HEK293 (cell line): ENCODE measurements around the gene SCN4B.

ENCODE experiments used
- CTCF ChIA-PET: fragments of 350-600 bp; formaldehyde crosslinking; extraction: SDS; loops from one replicate; lab custom pipeline; 2021; ENCODE audit warnings: antibody characterized with exemption; lab: Yijun Ruan, JAX
- POLR2A ChIA-PET: fragments of 300-600 bp; formaldehyde crosslinking; extraction: SDS; loops from one replicate; lab custom pipeline; 2020; ENCODE audit warnings: antibody characterized with exemption, inconsistent platforms; lab: Yijun Ruan, JAX
- H3K27ac ChIP-seq: fragments of 200-500 bp; sonication (Bioruptor generic); 2 replicates; pipeline ENCODE4 v1.5.1; 2014; ENCODE audit warnings: low read depth, low read length, control low read depth, inconsistent platforms; ENCODE audit errors: extremely low read depth
- H3K36me3 ChIP-seq, 2 experiments: fragments of 200-500 bp in 1 of 2; sonication (Bioruptor generic) in 1 of 2; 1 replicate in 1 of 2; 2 replicates in 1 of 2; pipeline ENCODE4 v1.5.1; 2014 to 2017; ENCODE audit warnings: inconsistent platforms in 2 of 2, low read length in 2 of 2; ENCODE audit not compliant: control insufficient read depth in 2 of 2, insufficient read depth in 1 of 2
- H3K4me1 ChIP-seq: fragments of 200-500 bp; sonication (Bioruptor generic); 2 replicates; pipeline ENCODE4 v1.5.1; 2014; ENCODE audit warnings: mild to moderate bottlenecking, low read length, inconsistent platforms; ENCODE audit not compliant: control insufficient read depth, insufficient read depth
- H3K4me3 ChIP-seq: 2 replicates; pipeline ENCODE4 v1.5.1; 2011; ENCODE audit warnings: low read depth, mild to moderate bottlenecking, control low read depth, low read length, moderate library complexity
- H3K9me3 ChIP-seq: fragments of 200-500 bp; sonication (Bioruptor generic); 2 replicates; pipeline ENCODE4 v1.5.1; 2014; ENCODE audit warnings: low read depth, low read length, inconsistent platforms; ENCODE audit not compliant: control insufficient read depth, insufficient read depth
- KLF10 ChIP-seq: fragments of 450-650 bp; IDR thresholded peaks from 2 replicates; pipeline ENCODE4 v1.5.1; 2018; ENCODE audit warnings: missing biosample characterization, mild to moderate bottlenecking, missing genetic modification characterization
- KLF9 ChIP-seq: fragments of 450-650 bp; formaldehyde crosslinking; IDR thresholded peaks from 2 replicates; pipeline ENCODE4 v1.5.1; 2016; ENCODE audit warnings: missing biosample characterization, missing genetic modification characterization, low read depth
- SALL2 ChIP-seq: fragments of 450-650 bp; formaldehyde crosslinking; IDR thresholded peaks from 2 replicates; pipeline ENCODE4 v1.5.0; 2017; ENCODE audit warnings: missing biosample characterization, mild to moderate bottlenecking, missing genetic modification characterization, borderline replicate concordance
- ZEB2 ChIP-seq: fragments of 450-650 bp; formaldehyde crosslinking; IDR thresholded peaks from 2 replicates; pipeline ENCODE4 v1.5.1; 2016; ENCODE audit warnings: missing biosample characterization, missing genetic modification characterization
- ZNF175 ChIP-seq: fragments of 450-650 bp; formaldehyde crosslinking; IDR thresholded peaks from 2 replicates; pipeline ENCODE4 v1.5.1; 2016; ENCODE audit warnings: missing biosample characterization, missing genetic modification characterization
- ZNF341 ChIP-seq: fragments of 450-650 bp; formaldehyde crosslinking; IDR thresholded peaks from 2 replicates; pipeline ENCODE4; 2016; ENCODE audit warnings: low read depth, missing biosample characterization, missing genetic modification characterization
- ZNF37A ChIP-seq: fragments of 450-650 bp; IDR thresholded peaks from 2 replicates; pipeline ENCODE4 v1.5.1; 2018; ENCODE audit warnings: missing biosample characterization, missing genetic modification characterization
- ZNF423 ChIP-seq: fragments of 450-650 bp; formaldehyde crosslinking; IDR thresholded peaks from 2 replicates; pipeline ENCODE4 v1.5.1; 2016; ENCODE audit warnings: missing biosample characterization, missing genetic modification characterization
- ZNF544 ChIP-seq: fragments of 450-650 bp; formaldehyde crosslinking; IDR thresholded peaks from 2 replicates; pipeline ENCODE4 v1.5.0; 2017; ENCODE audit warnings: missing biosample characterization, missing genetic modification characterization
- ZNF555 ChIP-seq: fragments of 450-650 bp; formaldehyde crosslinking; conservative IDR thresholded peaks from 2 replicates; pipeline ENCODE4 v1.5.1; 2017; ENCODE audit warnings: missing biosample characterization, mild to moderate bottlenecking, missing genetic modification characterization, inconsistent platforms
- ZNF561 ChIP-seq: fragments of 450-650 bp; IDR thresholded peaks from 2 replicates; pipeline ENCODE4 v1.5.1; 2018; ENCODE audit warnings: missing biosample characterization, missing genetic modification characterization, borderline replicate concordance
- ZNF600 ChIP-seq: fragments of 450-650 bp; formaldehyde crosslinking; IDR thresholded peaks from 2 replicates; pipeline ENCODE4 v1.5.1; 2016; ENCODE audit warnings: missing biosample characterization, missing genetic modification characterization
- ZXDB ChIP-seq: fragments of 450-650 bp; formaldehyde crosslinking; IDR thresholded peaks from 2 replicates; pipeline ENCODE4 v1.5.1; 2016; ENCODE audit warnings: missing biosample characterization, missing genetic modification characterization
- TF ChIP-seq, protein P1 (sequence below): sonication (generic); formaldehyde crosslinking; IDR thresholded peaks from 2 replicates; pipeline ENCODE4 v1.8.1; 2022; ENCODE audit warnings: mild to moderate bottlenecking, moderate library complexity, missing genetic modification reagents
- TF ChIP-seq, protein P2 (sequence below): IDR thresholded peaks from 2 replicates; pipeline ENCODE4 v1.6.1; 2011; ENCODE audit warnings: mild to moderate bottlenecking, low read depth, low read length, borderline replicate concordance
- TF ChIP-seq, protein P3 (sequence below): fragments of 450-650 bp; formaldehyde crosslinking; IDR thresholded peaks from 2 replicates; pipeline ENCODE4 v1.5.1; 2016; ENCODE audit warnings: missing biosample characterization, missing genetic modification characterization
- TF ChIP-seq, protein P4 (sequence below): fragments of 450-650 bp; formaldehyde crosslinking; IDR thresholded peaks from 2 replicates; pipeline ENCODE4 v1.5.1; 2017; ENCODE audit warnings: missing biosample characterization, missing genetic modification characterization

SCN4B gene

DNA sequence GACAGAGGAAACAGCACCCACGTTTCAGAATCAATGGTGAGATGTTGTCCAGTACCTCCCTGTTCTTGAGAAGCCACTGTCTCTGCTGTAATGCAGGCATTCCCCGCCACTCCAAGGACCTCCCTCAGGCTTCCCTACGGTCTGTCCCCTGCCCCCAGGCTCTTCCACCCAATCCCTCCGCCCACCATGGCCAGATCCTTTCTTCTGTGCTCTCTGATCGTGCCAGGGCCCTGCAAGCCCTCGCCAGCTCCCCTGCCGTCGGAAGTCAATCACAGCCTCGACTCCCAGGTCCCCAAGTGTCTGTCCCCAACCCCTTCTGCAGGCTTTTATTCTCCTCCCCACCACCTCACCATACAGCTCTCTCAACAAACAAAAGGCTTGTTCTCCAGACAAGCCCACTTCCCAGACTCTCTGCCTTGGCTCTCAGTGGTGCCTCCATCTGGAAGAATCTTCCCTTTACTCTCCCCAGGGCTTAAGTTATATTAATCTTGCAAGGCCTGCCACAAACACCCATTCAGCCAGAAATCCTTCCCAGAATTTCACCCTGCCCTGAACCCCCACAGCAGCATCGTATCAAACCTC, 13.7 kb downstream of the SCN4B start:
- Histone ChIP-seq H3K9me3 (no peaks in the 10 kb centered on the region), H3K36me3 (no peaks in the 10 kb centered on the region), H3K27ac (no peak overlapping the region), H3K4me1 (no peaks in the 10 kb centered on the region), H3K4me3 (no peak overlapping the region)
- CTCF ChIA-PET: interaction anchor here (0.9 to 1.3 kb wide), 4 partner anchors 33 to 551 kb away, joined by 3 to 4 read pairs (median 4); no protein-coding TSS in a partner anchor
- TF ChIP-seq ZNF600 (tag by site-specific recombination) (no peak), ZNF341 (tag by site-specific recombination) (0 out of 2 replicates have a peak, but pooled peaks have one; percentile 31), KLF9 (tag by site-specific recombination) (no peak)
- TF ChIP-seq, protein P1, sequence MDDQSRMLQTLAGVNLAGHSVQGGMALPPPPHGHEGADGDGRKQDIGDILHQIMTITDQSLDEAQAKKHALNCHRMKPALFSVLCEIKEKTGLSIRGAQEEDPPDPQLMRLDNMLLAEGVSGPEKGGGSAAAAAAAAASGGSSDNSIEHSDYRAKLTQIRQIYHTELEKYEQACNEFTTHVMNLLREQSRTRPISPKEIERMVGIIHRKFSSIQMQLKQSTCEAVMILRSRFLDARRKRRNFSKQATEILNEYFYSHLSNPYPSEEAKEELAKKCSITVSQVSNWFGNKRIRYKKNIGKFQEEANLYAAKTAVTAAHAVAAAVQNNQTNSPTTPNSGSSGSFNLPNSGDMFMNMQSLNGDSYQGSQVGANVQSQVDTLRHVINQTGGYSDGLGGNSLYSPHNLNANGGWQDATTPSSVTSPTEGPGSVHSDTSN (CRISPR knock-in tag): no peak
- POLR2A ChIA-PET: interaction anchor here (0.7 kb wide), 1 partner anchor 174 kb away, joined by 8 read pairs; no protein-coding TSS in a partner anchor

DNA sequence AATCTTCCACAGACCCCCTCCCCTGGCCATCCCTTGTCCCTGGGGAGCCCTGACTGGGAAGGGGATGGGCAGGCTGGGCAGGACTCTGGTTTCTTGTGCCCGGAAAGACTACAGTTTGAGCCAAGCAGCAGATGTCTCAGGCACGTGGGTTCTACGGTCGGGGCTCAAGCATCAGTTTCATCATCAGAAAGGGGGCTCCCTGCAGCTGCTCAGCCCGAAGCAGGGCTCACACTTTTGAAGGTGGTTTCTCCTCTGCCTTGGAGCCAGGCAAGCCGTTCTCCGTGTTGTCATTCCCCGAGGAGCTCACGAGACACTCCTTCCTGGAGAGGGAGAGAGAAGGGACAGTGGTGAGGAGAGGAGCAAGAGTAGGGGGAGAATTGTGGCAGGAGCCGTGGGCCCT, 15.8 kb downstream of the SCN4B start:
- Histone ChIP-seq H3K27ac (no peak overlapping the region), H3K4me3 (no peak overlapping the region), H3K9me3 (no peaks in the 10 kb centered on the region), H3K4me1 (no peaks in the 10 kb centered on the region), H3K36me3 (no peaks in the 10 kb centered on the region)
- TF ChIP-seq ZXDB (tag by site-specific recombination) (no peak), KLF10 (tag by site-specific recombination) (no peak), ZNF555 (tag by site-specific recombination) (no peak), SALL2 (no peak), ZNF37A (tag by site-specific recombination) (no peak), ZNF175 (no peak), ZNF544 (tag by site-specific recombination) (no peak), ZEB2 (tag by site-specific recombination) (no peak), ZNF561 (tag by site-specific recombination) (no peak), ZNF423 (tag by site-specific recombination) (no peak)
- TF ChIP-seq, protein P2, sequence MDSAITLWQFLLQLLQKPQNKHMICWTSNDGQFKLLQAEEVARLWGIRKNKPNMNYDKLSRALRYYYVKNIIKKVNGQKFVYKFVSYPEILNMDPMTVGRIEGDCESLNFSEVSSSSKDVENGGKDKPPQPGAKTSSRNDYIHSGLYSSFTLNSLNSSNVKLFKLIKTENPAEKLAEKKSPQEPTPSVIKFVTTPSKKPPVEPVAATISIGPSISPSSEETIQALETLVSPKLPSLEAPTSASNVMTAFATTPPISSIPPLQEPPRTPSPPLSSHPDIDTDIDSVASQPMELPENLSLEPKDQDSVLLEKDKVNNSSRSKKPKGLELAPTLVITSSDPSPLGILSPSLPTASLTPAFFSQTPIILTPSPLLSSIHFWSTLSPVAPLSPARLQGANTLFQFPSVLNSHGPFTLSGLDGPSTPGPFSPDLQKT: no peak
- TF ChIP-seq, protein P3, sequence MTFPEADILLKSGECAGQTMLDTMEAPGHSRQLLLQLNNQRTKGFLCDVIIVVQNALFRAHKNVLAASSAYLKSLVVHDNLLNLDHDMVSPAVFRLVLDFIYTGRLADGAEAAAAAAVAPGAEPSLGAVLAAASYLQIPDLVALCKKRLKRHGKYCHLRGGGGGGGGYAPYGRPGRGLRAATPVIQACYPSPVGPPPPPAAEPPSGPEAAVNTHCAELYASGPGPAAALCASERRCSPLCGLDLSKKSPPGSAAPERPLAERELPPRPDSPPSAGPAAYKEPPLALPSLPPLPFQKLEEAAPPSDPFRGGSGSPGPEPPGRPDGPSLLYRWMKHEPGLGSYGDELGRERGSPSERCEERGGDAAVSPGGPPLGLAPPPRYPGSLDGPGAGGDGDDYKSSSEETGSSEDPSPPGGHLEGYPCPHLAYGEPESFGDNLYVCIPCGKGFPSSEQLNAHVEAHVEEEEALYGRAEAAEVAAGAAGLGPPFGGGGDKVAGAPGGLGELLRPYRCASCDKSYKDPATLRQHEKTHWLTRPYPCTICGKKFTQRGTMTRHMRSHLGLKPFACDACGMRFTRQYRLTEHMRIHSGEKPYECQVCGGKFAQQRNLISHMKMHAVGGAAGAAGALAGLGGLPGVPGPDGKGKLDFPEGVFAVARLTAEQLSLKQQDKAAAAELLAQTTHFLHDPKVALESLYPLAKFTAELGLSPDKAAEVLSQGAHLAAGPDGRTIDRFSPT (tag by site-specific recombination): no peak
- TF ChIP-seq, protein P4, sequence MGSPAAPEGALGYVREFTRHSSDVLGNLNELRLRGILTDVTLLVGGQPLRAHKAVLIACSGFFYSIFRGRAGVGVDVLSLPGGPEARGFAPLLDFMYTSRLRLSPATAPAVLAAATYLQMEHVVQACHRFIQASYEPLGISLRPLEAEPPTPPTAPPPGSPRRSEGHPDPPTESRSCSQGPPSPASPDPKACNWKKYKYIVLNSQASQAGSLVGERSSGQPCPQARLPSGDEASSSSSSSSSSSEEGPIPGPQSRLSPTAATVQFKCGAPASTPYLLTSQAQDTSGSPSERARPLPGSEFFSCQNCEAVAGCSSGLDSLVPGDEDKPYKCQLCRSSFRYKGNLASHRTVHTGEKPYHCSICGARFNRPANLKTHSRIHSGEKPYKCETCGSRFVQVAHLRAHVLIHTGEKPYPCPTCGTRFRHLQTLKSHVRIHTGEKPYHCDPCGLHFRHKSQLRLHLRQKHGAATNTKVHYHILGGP: no peak
- ChIA-PET POLR2A (no interaction called here), CTCF (interaction anchor here (2.3 kb wide), 1 partner anchor 8 kb away, joined by 6 read pairs; no protein-coding TSS in a partner anchor)
